Stimulated activated CD8-positive, alpha-beta memory T cell treated with anti-CD3 and anti-CD28 coated beads, Interleukin-15, amount 100 ng/mL, for 4 hours (primary cell): Measurements from ENCODE around the gene NSF.
"Not testable (repeated sequence)": the region's sequence is repeated elsewhere in the genome, so short reads cannot be mapped to it uniquely, and the experiment has no call there.

Source experiments
- DNase-seq, 2 donors: peaks; one replicate each; pipeline ENCODE4 v3.0.0-alpha.2; 2020; ENCODE audit warnings: low read depth in 2 of 2

The NSF gene

GRCh38 chr17:46774108-46774737, 183.8 kb downstream of the NSF start:
- DNase-seq: no peak

- DNase-seq: no peak
Measured at GRCh38 chr17:46776298-46777005, 186.0 kb downstream of the NSF start.

- DNase-seq: no peak
Measured at GRCh38 chr17:46777943-46778915, 187.8 kb downstream of the NSF start.

- no peak for DNase-seq
Measured at GRCh38 chr17:46780003-46780373, 189.5 kb downstream of the NSF start.

GRCh38 chr17:46782250-46782953, 191.9 kb downstream of the NSF start:
- DNase-seq: no peak

GRCh38 chr17:46783031-46783593, 192.6 kb downstream of the NSF start:
- no peak for DNase-seq

GRCh38 chr17:46785696-46786095, 195.2 kb downstream of the NSF start:
- no peak for DNase-seq

- DNase-seq: no peak
Measured at GRCh38 chr17:46787478-46787877, 197.0 kb downstream of the NSF start.

GRCh38 chr17:46788300-46788699, 197.8 kb downstream of the NSF start:
- DNase-seq: no peak

GRCh38 chr17:46788796-46789195, 198.3 kb downstream of the NSF start:
- DNase-seq: no peak

- no peak for DNase-seq
Measured at GRCh38 chr17:46789610-46790009, 199.1 kb downstream of the NSF start.

GRCh38 chr17:46790216-46790615, 199.7 kb downstream of the NSF start:
- DNase-seq: no peak

GRCh38 chr17:46791531-46791930, 201.1 kb downstream of the NSF start:
- DNase-seq: no peak

GRCh38 chr17:46792071-46792470, 201.6 kb downstream of the NSF start:
- DNase-seq: no peak

GRCh38 chr17:46793023-46793422, 202.6 kb downstream of the NSF start:
- not testable (repeated sequence) for DNase-seq

- no peak for DNase-seq
Measured at GRCh38 chr17:46793541-46793940, 203.1 kb downstream of the NSF start.

GRCh38 chr17:46794318-46794717, 203.8 kb downstream of the NSF start:
- DNase-seq: no peak

GRCh38 chr17:46795379-46795952, 205.0 kb downstream of the NSF start:
- DNase-seq: no peak

- DNase-seq: no peak
Measured at GRCh38 chr17:46796084-46796483, 205.6 kb downstream of the NSF start.

- no peak for DNase-seq
Measured at GRCh38 chr17:46796524-46796923, 206.1 kb downstream of the NSF start.

- no peak for DNase-seq
Measured at GRCh38 chr17:46796956-46797530, 206.6 kb downstream of the NSF start.
